SK-N-SH (cell line): ENCODE results near the gene TTC21A. TPM values are rescaled to one million over a fixed set of nuclear protein-coding genes. Genes with fewer than 3 reads are reported as not detected.

Experiments used
- CTCF ChIA-PET: fragments of 300-600, 350-600 bp; formaldehyde crosslinking; extraction: SDS; loops from one replicate; lab custom pipeline; 2021; lab: Yijun Ruan, JAX
- POLR2A ChIA-PET: fragments of 350-600 bp; sonication (Branson Sonifier 250); formaldehyde crosslinking; extraction: SDS; loops from one replicate; lab custom pipeline; 2020; ENCODE audit warnings: antibody characterized with exemption, inconsistent platforms; lab: Yijun Ruan, JAX
- DNase-seq: peaks from one replicate; pipeline ENCODE4 v3.0.0; 2012
- H2AFZ ChIP-seq: fragments of 200-600 bp; sonication (generic); 2 replicates; pipeline ENCODE4 v1.8.1; 2016; ENCODE audit warnings: antibody characterized with exemption, mild to moderate bottlenecking, low read depth
- H3F3A ChIP-seq: fragments of 200-600 bp; sonication (generic); replicated peaks from 2 replicates; pipeline ENCODE3; 2016; ENCODE audit warnings: antibody characterized with exemption, mild to moderate bottlenecking; ENCODE audit not compliant: insufficient read depth
- H3K27ac ChIP-seq, 2 experiments: fragments of 200-500 bp in 1 of 2; fragments of 200-600 bp in 1 of 2; sonication (Bioruptor generic) in 1 of 2; sonication (generic), shearing (Covaris generic) in 1 of 2; 2 replicates each; pipeline versions ENCODE4 v1.5.1 to v1.6.1; 2014 to 2016; ENCODE audit warnings: low read depth in 2 of 2, inconsistent platforms in 1 of 2, low read length in 1 of 2, mild to moderate bottlenecking in 1 of 2, mixed read lengths in 1 of 2
- H3K27me3 ChIP-seq: fragments of 200-600 bp; sonication (generic), shearing (Covaris generic); 2 replicates; pipeline ENCODE4 v1.6.1; 2016; ENCODE audit warnings: mixed run types; ENCODE audit not compliant: insufficient read depth
- H3K36me3 ChIP-seq, 2 experiments: fragments of 200-500 bp in 1 of 2; fragments of 200-600 bp in 1 of 2; sonication (Bioruptor generic) in 1 of 2; sonication (generic) in 1 of 2; replicated peaks in 1 of 2; 2 replicates each; pipeline versions ENCODE3 to v1.5.1; 2014 to 2016; ENCODE audit warnings: low read length in 1 of 2, mild to moderate bottlenecking in 1 of 2; ENCODE audit not compliant: insufficient read depth in 2 of 2, control insufficient read depth in 1 of 2
- H3K4me1 ChIP-seq, 2 experiments: fragments of 200-500 bp in 1 of 2; fragments of 200-600 bp in 1 of 2; sonication (Bioruptor generic) in 1 of 2; sonication (generic), shearing (Covaris generic) in 1 of 2; 2 replicates each; pipeline versions ENCODE4 v1.5.1 to v1.6.1; 2014 to 2016; ENCODE audit warnings: low read depth in 1 of 2, low read length in 1 of 2, mixed run types in 1 of 2; ENCODE audit not compliant: insufficient read depth in 2 of 2, control insufficient read depth in 1 of 2
- H3K4me2 ChIP-seq: fragments of 200-600 bp; sonication (generic), shearing (Covaris generic); 2 replicates; pipeline ENCODE4 v1.6.1; 2017; ENCODE audit warnings: mixed run types
- H3K4me3 ChIP-seq, 2 experiments: fragments of 200-500 bp in 1 of 2; fragments of 200-600 bp in 1 of 2; sonication (Bioruptor generic) in 1 of 2; sonication (generic), shearing (Covaris generic) in 1 of 2; 2 replicates each; pipeline versions ENCODE4 v1.5.1 to v1.8.1; 2014 to 2016; ENCODE audit warnings: low read depth in 2 of 2, inconsistent platforms in 1 of 2, low read length in 1 of 2, mild to moderate bottlenecking in 1 of 2, mixed read lengths in 1 of 2, moderate library complexity in 1 of 2
- H3K79me2 ChIP-seq: fragments of 200-600 bp; sonication (generic); 2 replicates; pipeline ENCODE4 v1.8.1; 2017; ENCODE audit warnings: mild to moderate bottlenecking; ENCODE audit not compliant: insufficient read depth
- H3K9ac ChIP-seq: fragments of 200-600 bp; sonication (generic); 2 replicates; pipeline ENCODE4 v1.6.1; 2017; ENCODE audit warnings: mixed run types
- H3K9me2 ChIP-seq: fragments of 200-600 bp; sonication (generic); 2 replicates; pipeline ENCODE4 v1.6.1; 2017; ENCODE audit warnings: mixed run types
- H3K9me3 ChIP-seq: fragments of 200-600 bp; sonication (generic); 2 replicates; pipeline ENCODE4 v1.6.1; 2017; ENCODE audit warnings: mixed run types, mild to moderate bottlenecking, moderate library complexity
- H4K20me1 ChIP-seq: fragments of 200-600 bp; sonication (generic); 2 replicates; pipeline ENCODE4 v1.6.1; 2017; ENCODE audit warnings: mild to moderate bottlenecking, mixed run types; ENCODE audit not compliant: insufficient read depth
- CHD2 ChIP-seq: fragments of 150-350 bp; IDR thresholded peaks from 2 replicates; pipeline ENCODE4 v1.6.1; 2018; ENCODE audit warnings: low read length; ENCODE audit not compliant: partially characterized antibody
- ELF1 ChIP-seq: IDR thresholded peaks from 2 replicates; pipeline ENCODE4 v1.4.0; 2012
- EP300 ChIP-seq, 2 experiments: IDR thresholded peaks; 2 replicates each; pipeline versions ENCODE4 v1.4.0 to v1.6.1; 2012; ENCODE audit warnings: borderline replicate concordance in 1 of 2, low read depth in 1 of 2, low read length in 1 of 2
- EZH2phosphoT487 ChIP-seq: fragments of 200-600 bp; sonication (generic); IDR thresholded peaks from 2 replicates; pipeline ENCODE4 v1.6.1; 2017; ENCODE audit warnings: low read depth, mixed run types, mild to moderate bottlenecking, antibody characterized with exemption, moderate library complexity, borderline replicate concordance
- FOXJ3 ChIP-seq: sonication (generic); formaldehyde crosslinking; IDR thresholded peaks from 2 replicates; pipeline ENCODE4 v1.5.1; 2020; ENCODE audit warnings: mild to moderate bottlenecking, missing genetic modification reagents
- GATA2 ChIP-seq: sonication (generic); formaldehyde crosslinking; IDR thresholded peaks from 2 replicates; pipeline ENCODE4 v1.5.0; 2020; ENCODE audit warnings: mild to moderate bottlenecking, missing genetic modification reagents
- JUND ChIP-seq: IDR thresholded peaks from 2 replicates; pipeline ENCODE4 v1.4.0; 2012
- MEF2A ChIP-seq: IDR thresholded peaks from 2 replicates; pipeline ENCODE4 v1.4.0; 2012; ENCODE audit warnings: low read depth, borderline replicate concordance
- NFIC ChIP-seq: IDR thresholded peaks from 2 replicates; pipeline ENCODE4 v1.4.0; 2012; ENCODE audit warnings: borderline replicate concordance
- NRF1 ChIP-seq: IDR thresholded peaks from 2 replicates; pipeline ENCODE4 v1.6.1; 2012; ENCODE audit warnings: low read depth, mild to moderate bottlenecking, low read length
- POLR2AphosphoS5 ChIP-seq: IDR thresholded peaks from 2 replicates; pipeline ENCODE4 v1.6.1; 2012; ENCODE audit warnings: low read depth, low read length
- RAD21 ChIP-seq: IDR thresholded peaks from 2 replicates; pipeline ENCODE4 v1.6.1; 2012; ENCODE audit warnings: mild to moderate bottlenecking, low read length
- RFX5 ChIP-seq: IDR thresholded peaks from 2 replicates; pipeline ENCODE4 v1.6.1; 2012; ENCODE audit warnings: mild to moderate bottlenecking, improper control_type of control experiment, low read length
- SIN3A ChIP-seq: IDR thresholded peaks from 2 replicates; pipeline ENCODE4 v1.6.1; 2012; ENCODE audit warnings: low read depth, mild to moderate bottlenecking, low read length, moderate library complexity, borderline replicate concordance
- TCF12 ChIP-seq: IDR thresholded peaks from 2 replicates; pipeline ENCODE4 v1.4.0; 2012
- YY1 ChIP-seq: IDR thresholded peaks from 2 replicates; pipeline ENCODE4 v1.4.0; 2012; ENCODE audit warnings: low read depth, mild to moderate bottlenecking
- WGBS: methylation state at CpG from one replicate; pipeline ENCODE4 v1.1.6; 2017; ENCODE audit warnings: low lambda C conversion rate; 5-methylcytosine and 5-hydroxymethylcytosine counted together
- polyA plus RNA-seq, 3 experiments: library from polyadenylated mRNA; depleted of rRNA; stranded (reverse); fragments of >200 nt; gene quantifications; 2 replicates each; pipeline ENCODE4 v1.2.3, GENCODE V29; 2012
- TF ChIP-seq, protein P1 (sequence below): fragments of 150-350 bp; IDR thresholded peaks from 2 replicates; pipeline ENCODE4 v1.6.1; 2017; ENCODE audit warnings: antibody characterized with exemption, low read length, low read depth, borderline replicate concordance
- TF ChIP-seq, protein P2 (sequence below): IDR thresholded peaks from 2 replicates; pipeline ENCODE4 v1.4.0; 2012; ENCODE audit warnings: low read depth, borderline replicate concordance
- TF ChIP-seq, protein P3 (sequence below): IDR thresholded peaks from 2 replicates; pipeline ENCODE4 v1.4.0; 2012; ENCODE audit warnings: low read depth, borderline replicate concordance
- TF ChIP-seq, protein P4 (sequence below): fragments of 150-350 bp; IDR thresholded peaks from 2 replicates; pipeline ENCODE4 v1.6.1; 2016; ENCODE audit warnings: mild to moderate bottlenecking, low read depth, low read length

The TTC21A gene
- polyA plus RNA-seq, 1 of the 3 experiments (the other 2 are of a cell fraction) = 3.9 TPM

DNA sequence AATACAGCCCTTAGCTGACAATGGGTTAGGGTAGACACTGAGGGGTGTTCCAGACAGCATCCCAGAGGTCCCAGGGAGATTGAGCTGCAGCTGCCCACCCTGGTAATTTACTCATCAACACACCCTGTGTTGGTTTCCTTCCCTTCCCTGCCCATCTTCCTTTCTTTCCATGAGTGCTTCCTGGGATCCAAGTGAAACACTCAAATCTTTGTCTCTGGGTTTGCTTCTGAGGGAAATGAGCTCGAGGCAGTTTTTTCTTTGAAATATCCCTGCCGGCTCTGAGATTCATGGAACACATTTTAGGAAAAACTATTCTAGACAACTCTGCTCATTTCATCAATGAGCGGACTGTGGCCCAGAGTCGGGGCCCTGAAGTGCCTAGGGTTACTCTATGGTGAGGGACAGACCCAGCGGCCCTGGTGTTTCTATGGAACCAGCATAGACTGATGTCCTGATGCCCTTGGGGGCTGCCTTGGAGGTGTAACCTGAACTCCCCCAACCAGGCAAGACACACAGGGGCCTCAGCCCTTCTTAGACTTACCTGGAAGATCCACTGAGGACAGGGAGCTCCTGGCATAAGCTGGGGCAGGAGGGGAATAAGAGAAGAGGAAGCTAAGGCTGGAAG, 60.8 kb downstream of the TTC21A start:
- Histone ChIP-seq H2AFZ (no peak overlapping the region), H3K27me3 (no peaks in the 10 kb centered on the region), H4K20me1 (no peaks in the 10 kb centered on the region), H3K79me2 (no peaks in the 10 kb centered on the region), H3F3A (peaks cover 17% of the 10 kb centered on the region), H3K4me1 (peaks cover 0 to 22% of the 10 kb centered on the region in 2 experiments; a peak in 2 of 4 replicates), H3K9me3 (no peaks in the 10 kb centered on the region), H3K9ac (no peak overlapping the region), H3K36me3 (no peaks in the 10 kb centered on the region), H3K27ac (no peak overlapping the region), H3K4me3 (no peak overlapping the region), H3K4me2 (no peak overlapping the region), H3K9me2 (no peaks in the 10 kb centered on the region)
- 93% methylated on average over 3 of the region's 5 CpGs for WGBS
- no peak for DNase-seq
- TF ChIP-seq JUND (no peak), POLR2AphosphoS5 (no peak), FOXJ3 (CRISPR knock-in tag) (no peak), MEF2A (no peak), TCF12 (no peak), EZH2phosphoT487 (no peak), NRF1 (no peak), CHD2 (no peak), GATA2 (CRISPR knock-in tag) (no peak), EP300 (IDR thresholded peaks at IDR 0.05; ENCODE audit: borderline replicate concordance in 1 of 2, low read depth in 1 of 2, low read length in 1 of 2) (no peak), YY1 (no peak), SIN3A (no peak), RFX5 (no peak), RAD21 (no peak), ELF1 (no peak), NFIC (no peak)
- TF ChIP-seq, protein P1, sequence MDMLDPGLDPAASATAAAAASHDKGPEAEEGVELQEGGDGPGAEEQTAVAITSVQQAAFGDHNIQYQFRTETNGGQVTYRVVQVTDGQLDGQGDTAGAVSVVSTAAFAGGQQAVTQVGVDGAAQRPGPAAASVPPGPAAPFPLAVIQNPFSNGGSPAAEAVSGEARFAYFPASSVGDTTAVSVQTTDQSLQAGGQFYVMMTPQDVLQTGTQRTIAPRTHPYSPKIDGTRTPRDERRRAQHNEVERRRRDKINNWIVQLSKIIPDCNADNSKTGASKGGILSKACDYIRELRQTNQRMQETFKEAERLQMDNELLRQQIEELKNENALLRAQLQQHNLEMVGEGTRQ = no peak
- TF ChIP-seq, protein P2, sequence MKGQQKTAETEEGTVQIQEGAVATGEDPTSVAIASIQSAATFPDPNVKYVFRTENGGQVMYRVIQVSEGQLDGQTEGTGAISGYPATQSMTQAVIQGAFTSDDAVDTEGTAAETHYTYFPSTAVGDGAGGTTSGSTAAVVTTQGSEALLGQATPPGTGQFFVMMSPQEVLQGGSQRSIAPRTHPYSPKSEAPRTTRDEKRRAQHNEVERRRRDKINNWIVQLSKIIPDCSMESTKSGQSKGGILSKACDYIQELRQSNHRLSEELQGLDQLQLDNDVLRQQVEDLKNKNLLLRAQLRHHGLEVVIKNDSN = no peak
- TF ChIP-seq, protein P3, sequence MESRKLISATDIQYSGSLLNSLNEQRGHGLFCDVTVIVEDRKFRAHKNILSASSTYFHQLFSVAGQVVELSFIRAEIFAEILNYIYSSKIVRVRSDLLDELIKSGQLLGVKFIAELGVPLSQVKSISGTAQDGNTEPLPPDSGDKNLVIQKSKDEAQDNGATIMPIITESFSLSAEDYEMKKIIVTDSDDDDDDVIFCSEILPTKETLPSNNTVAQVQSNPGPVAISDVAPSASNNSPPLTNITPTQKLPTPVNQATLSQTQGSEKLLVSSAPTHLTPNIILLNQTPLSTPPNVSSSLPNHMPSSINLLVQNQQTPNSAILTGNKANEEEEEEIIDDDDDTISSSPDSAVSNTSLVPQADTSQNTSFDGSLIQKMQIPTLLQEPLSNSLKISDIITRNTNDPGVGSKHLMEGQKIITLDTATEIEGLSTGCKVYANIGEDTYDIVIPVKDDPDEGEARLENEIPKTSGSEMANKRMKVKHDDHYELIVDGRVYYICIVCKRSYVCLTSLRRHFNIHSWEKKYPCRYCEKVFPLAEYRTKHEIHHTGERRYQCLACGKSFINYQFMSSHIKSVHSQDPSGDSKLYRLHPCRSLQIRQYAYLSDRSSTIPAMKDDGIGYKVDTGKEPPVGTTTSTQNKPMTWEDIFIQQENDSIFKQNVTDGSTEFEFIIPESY = no peak
- TF ChIP-seq, protein P4, sequence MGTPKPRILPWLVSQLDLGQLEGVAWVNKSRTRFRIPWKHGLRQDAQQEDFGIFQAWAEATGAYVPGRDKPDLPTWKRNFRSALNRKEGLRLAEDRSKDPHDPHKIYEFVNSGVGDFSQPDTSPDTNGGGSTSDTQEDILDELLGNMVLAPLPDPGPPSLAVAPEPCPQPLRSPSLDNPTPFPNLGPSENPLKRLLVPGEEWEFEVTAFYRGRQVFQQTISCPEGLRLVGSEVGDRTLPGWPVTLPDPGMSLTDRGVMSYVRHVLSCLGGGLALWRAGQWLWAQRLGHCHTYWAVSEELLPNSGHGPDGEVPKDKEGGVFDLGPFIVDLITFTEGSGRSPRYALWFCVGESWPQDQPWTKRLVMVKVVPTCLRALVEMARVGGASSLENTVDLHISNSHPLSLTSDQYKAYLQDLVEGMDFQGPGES = no peak
- CTCF ChIA-PET = interaction anchor here (1.1 to 2.3 kb wide), 3 partner anchors 9 to 120 kb away, joined by 3 to 8 read pairs (median 3); no protein-coding TSS in a partner anchor
- POLR2A ChIA-PET = no interaction called here
